GM18909 (cell line): Measurements from ENCODE around the gene DNMBP.
"Not testable (repeated sequence)": the region's sequence is repeated elsewhere in the genome, so short reads cannot be mapped to it uniquely, and the experiment has no call there.

ENCODE experiments used
- ATAC-seq: cut with Tn5 transposase; IDR thresholded peaks from one replicate; pipeline ENCODE4 v1.9.1; 2021; ENCODE audit warnings: mild to moderate bottlenecking; ENCODE audit not compliant: unreplicated experiment, poor library complexity

Gene DNMBP

DNA sequence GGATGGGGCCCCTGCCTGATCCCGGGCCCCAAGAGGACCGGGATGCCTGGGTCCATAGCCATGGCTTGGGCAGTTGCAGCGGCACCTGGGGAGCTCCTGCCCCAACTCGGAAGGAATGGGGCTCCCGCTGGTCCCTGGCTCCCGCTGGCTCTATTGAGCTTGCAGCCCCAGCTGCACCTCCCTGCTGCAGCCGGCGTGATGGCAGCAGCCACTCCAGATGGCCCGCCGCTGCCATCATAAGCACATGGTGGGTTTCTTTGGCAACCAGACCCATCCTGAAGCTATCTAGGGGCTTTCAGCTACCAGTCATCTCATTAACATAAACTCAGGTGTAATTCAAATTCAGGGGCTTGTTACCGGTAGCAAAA, 11.1 kb upstream of the DNMBP start:
- peak; percentile 10 for ATAC-seq

DNA sequence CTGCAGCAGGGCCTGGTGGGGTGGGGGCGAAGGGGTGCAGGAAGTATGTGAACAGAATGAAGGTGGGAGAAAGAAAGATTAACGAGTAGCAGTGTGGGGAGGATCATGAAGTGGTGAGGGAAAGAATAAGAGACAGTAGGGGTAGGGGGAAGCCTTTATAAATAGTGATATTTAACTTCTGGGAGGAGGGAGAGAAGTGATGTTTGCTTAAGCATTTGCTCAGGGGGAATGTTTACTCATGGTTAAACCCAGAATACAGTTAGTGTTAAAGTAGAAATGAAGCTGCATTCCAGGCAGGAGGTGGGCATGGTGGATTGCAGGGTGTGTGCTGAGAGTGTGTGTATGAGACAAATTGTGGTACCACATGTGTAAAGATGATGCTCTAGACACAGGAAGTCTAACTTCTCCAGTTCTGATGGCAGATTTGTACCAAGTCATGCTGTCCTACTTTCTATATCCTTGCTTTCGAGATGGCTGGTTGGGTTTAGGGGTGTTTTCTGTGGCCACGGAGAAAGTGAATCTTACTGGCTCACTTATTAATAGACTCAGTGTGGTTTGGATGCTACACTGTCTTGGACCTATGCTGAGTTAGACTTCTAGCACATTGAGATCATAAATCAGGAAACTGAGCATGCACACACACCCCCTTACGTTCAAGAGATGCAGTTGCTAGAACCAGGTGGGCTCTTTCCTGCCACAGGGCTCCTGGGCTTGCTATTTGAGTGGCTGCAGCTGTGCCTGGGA, 10.6 kb upstream of the DNMBP start:
- peak; percentile 85 for ATAC-seq

DNA sequence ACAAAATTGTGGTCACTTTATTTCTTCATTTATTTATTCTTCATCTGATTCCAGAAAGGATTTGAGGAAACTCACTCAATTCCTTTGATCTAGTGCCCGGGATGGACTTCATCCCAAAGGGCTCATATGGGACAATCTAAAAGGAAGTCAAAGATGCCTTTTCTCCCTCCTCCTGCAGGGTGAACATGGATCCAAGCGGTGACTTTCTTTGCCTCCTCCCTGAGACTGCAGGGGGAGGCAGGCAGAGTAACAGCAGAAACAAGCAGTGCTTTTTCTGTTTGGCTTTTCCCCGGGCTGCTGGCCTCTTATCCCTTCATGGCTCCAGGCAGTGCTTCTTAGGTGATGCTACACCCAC, 10.0 kb upstream of the DNMBP start:
- no peak for ATAC-seq

DNA sequence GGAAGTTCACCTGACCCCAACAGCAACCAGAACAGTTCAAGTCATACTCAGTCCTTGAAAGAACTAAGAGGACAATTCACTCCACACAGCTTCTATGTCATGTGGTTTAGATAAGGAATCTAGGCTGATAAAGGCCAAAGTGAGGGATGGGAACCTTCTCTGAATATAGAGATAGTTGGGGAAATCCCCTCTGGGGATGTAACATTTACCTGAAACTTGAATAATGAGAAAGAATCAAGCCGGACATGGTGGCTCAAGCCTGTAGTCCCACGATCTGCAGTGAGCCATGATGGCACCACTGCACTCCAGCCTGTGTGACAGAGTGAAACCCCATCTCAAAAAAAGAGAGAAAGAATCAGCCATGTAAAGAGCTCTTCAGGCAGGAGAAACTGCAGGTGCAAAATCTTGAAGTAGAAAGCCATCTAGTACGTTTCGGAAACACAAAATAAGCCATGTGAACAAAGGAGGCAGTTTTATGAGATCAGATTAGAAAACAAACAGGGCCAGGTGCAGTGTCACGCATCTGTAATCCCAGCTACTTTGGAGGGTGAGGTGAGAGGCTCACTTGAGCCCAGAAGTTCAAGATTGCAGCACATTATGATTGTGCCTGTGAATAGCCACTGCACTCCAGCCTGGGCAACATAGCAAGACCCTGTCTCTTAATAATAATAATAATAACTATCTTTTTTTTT, 4.5 kb upstream of the DNMBP start:
- ATAC-seq = peak; percentile 75

DNA sequence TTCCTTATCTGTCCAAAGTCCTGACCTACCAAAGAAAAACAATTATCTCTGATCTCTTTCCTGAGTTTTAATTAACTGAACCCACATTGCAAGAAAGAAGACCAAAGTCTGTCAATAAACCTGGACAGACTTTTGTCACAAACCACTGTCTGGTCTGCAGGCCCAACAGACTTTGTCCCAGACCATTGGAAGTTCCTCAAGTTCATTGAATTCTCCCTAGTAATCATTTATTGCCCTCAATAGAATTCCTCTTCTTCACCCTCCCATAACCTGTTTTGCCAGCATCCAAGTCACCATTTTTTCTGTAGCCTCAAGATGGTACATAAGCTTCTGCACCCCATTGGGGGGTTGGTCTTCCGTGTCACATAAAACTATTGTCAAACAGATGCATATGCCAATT, 3.9 kb upstream of the DNMBP start:
- no peak for ATAC-seq

DNA sequence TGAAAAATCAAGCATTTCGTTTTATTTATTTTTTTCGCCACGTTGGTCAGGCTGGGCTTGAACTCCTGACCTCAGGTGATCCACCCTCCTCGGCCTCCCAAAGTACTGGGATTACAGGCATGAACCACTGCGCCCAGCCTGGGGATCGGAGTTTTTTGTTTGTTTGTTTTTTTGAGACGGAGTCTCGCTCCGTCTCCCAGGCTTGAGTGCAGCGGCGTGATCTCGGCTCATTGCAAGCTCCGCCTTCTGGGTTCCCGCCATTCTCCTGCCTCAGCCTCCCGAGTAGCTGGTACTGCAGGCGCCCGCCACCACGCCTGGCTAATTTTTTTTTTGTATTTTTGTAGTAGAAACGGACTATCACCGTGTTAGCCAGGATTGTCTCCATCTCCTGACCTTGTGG, 2.2 kb upstream of the DNMBP start:
- not testable (repeated sequence) for ATAC-seq

DNA sequence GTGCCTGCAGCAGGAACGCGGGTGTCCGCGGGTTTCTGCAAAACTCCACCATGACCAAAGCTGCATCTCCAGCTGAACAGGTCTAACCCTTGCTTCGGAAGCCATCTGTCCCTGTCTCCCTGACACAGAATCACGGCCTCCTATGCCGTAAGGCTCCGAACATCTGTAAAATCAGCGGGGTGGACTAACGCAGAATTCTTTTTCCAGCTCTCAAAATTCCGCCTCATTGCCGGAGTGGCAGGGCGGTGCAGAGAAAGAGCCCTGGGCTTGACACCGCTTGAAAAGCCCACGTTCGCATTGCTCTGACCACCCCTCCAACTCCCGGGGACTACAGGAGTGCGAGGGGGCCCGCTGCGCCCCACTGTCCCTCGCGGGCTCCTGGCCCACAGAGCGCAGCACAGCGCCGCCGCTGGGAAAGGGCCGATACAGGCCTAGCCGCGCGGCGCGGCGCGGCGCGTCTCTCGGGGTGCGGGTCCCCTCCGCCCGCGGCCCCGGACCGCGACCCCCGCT, 409 bp downstream of the DNMBP start:
- ATAC-seq = peak; percentile 53

DNA sequence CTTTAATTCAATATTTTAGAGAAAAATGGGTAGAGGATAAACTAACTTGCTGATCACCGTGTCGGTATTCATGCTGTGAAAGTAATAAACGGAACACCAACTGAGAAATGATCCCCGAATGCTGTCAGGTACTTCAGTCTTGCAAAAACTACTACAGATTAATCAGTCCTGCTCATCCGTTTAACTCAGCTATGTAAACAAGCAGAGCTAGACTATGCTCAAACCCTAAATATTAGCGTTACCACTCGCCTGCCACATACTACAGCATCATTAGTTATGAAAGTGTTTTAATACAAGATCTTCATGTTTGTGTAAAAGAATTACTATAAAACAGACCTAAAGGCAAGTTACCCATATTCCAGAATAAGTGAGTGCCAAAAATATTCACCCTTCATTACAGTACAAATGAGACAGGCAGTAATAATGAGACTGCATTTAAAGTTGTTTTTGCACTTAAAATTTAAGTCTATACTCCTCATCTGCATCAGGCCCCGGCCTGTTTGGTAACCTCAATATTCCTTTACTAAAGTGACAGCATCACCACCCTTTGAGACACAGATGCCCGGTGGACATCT, 952 bp downstream of the DNMBP start:
- no peak for ATAC-seq

DNA sequence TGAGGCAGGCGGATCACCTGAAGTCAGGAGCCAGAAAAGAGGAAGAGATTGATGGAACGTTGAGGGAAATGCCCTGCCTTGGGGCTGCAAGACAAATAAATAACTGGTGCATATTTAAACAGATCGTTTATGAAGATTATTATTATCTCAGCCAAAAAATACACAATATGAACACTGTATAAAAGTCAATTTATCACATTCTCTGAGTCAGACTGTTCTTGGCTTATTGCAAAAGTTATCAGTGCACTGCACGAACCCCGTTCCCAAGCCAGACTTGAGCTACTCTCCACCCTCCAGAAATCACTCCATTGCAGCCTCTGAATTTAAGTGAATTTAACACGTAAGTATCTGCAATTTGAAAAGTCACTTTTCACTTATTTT, 1.6 kb downstream of the DNMBP start:
- ATAC-seq = no peak

DNA sequence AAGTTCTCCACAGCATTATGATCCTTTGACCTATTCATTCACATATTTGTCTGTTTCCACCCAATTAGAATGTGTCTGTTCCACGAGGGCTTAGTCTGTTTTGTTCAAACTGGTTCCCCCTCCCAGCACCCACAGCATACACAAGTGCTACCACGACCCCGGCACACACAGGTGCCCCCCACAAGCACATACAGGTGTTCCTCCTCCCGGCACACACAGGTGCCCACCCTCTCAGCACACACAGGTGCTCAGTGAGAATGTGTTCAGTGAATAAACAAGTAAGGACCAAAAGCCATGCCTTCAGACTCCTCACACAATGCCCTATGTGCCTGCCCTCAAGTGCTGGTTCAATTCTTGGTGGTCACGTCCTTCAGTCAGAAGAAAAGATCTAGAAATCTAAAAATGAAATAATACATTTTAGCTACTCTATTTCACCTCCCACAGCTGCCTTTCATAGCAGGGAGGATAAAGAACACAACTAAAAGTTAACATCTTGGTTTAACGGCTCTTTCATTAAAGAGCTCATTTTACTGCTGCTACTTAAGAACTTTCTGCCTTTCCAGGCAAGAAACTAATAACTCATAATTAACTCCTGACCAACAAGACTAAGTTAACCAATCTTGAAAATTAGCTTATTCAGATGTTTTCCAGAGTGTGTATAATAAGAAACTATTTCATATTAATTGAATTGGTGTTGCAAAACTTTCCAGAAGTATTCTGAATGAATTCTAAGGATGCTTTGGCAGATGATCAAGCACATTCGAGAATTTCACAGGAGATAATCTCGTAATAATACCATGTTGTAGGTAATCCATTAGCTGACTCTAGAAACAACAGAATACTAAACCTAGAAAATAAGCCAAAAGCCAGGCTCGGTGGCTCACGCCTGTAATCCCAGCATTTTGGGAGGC, 2.3 kb downstream of the DNMBP start:
- no peak for ATAC-seq

DNA sequence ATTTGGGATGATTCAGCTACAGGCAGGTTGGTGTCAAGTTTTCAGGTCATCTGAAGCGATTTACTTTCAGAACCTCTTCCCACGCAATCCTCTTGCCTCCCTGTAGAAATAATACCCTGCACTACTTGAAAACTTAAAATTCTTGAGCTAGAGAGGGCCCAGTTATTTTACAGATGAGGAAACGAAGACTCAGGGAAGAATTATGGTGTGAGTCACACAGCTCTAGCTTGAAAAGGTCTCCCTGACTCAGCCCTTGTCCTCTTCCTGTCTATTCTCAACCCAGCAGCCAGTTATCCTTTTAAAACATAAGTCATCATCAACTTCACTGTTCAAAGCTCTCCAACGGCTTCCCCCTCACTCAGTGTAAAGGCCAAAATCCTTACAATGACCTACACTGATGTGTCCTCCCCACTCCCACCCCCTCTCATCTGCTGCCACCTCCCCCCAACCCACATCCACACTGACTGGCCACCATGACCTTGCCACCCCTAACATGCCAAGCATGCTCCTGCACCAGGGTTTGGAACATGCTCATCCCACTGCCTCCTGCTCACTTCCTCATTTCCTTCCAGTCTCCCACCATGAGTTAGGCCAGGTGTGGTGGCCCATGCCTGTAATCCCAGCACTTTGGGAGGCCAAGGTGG, 3.4 kb downstream of the DNMBP start:
- no peak for ATAC-seq

DNA sequence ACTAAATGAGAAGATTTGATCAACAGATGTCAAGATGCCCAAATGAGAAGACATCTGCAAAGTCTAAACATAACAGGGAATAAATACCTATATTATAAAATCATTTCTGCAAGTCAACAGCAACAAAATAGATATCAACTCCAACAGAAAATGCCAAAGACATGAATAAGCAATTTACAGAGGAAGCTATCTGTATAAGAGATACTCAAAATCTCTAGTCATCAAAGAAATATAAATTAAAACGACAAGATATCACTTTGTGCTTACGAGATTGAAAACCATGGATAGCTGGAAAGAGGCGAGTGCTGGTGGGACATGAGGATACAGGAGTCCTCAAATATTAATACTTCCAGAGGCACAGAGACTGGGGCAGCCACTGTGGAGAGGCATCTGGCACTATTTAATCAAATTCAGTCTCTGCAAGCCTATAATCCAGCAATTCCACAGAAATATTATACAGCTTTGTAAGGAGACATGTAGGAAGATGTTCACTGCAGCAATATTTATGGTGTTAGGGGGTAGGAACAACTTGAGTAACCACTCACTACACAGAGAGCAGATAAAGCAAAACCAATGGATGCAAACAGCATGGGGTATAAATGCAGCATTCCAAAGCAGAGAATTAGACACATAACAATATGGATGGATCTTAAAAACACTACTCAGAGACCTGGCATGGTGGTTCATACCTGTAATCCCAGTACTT, 4.8 kb downstream of the DNMBP start:
- ATAC-seq = no peak

DNA sequence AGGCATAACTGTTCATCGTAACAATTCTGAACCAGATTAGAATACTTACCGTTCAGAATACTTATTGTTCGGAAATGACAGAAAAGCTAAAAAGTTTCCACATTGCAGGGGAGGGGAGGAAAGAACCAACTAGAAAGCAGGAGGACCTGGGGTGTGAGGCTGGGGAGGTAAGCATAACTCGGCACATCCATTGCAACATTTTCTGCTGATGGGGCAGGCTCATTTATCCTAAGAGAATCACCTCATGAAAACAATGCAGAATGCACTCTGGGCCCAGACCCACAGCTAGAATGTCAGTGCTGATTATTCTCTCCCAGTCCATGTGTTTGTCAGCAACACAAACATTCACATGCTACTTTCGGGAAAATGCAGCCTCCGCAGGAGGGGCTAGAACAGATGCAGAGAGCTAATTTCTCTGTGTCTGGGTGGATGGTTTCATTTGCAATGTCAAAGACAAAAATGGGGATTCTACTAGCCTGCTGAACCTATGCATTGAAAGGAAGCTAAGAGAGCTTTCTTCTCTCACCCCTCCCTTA, 9.6 kb downstream of the DNMBP start:
- no peak for ATAC-seq

DNA sequence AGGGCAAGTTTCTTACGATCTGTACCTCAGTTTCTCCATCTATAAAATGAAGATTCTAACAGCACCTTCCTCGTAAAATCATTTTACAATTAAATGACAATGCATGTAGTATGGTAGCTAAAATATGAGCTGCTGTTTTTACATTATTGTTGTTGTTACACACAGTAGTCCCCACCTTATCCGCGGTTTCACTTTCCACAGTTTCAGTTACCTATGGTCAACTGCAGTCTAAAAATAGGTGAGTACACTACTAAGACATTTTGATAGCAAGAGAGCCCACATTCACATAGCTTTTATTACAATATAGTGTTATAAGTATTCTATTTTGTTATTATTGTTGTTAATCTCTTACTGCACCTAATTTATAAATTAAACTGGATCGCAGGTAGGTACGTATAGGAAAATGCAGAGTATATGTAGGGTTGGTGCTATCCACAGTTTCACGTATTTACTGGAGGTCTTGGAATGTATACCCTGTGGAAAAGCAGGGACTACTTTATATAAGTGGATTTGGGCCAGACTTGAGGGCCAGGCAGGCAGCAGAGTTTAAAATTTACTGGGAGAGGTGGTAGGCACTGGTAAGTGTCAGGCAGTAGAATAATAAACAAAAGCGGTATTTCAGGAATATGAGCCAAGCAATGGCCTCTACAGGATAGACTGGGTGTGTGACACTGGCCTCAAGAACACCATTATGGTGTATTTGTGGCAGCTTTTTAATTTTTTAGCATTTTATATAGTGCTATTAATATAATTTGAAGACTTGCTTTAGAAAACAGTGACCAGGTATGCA, 10.2 kb downstream of the DNMBP start:
- ATAC-seq = no peak

DNA sequence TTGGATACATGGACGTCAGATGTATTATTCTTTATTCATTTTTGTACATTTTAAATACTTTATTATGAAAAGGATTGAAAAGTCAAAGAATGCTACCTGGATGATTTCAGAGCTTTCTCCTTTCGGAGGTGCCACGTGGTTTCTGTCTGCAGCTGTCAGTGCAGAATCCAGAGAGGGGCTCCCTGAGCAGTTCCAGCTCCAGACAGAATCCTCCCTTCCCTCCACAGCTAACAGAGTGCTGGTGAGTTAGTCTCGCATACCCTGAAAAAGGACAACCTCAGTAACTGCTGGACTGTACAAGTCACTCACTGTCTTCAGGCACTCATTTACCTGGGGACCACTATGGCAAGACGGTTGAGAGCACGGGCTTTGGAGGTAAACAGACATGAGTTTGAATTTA, 10.9 kb downstream of the DNMBP start:
- ATAC-seq = no peak

DNA sequence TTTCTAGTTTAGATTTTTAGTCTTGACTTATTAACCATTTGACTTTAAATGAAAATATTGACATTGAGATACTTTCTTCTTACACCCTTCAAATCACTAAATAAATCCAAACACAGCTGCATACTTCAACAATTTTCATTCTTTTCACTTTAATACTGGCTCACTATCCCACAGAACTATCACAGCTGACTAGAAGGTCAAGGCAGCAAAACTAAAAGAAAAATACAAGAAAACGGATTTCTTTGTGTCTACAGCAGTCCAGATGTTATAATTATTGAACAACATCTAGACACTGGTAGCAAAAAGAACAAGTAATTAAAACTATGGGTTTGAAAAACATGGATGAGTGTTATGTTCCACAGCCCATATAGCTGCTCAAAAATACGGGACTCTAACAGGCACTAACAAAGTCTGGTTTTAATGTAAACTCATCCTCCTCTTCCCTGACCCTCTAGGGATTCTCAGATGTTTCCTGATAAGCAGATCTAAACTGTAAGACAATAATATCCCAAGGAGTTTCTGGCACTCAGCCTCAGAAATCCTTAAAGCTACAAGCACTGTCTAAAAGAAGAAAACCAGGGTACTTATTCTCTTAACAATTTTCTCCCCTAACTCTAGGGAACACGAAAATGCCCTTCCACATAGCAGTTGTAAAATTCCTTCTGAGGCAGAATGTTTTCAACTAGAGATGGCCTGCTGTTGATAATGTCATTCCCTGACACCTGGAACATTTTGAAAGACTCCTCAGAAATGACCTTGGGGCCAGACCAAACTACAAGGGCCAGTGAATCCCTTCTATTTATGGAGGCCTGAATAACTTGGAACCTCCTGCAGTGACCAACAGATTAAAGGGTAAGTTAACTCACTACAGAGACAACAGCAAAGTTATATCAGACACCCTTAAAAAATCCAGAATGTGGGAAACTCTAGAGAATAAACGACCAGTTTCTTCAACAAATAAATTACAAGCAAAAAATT, 12.8 kb downstream of the DNMBP start:
- no peak for ATAC-seq

DNA sequence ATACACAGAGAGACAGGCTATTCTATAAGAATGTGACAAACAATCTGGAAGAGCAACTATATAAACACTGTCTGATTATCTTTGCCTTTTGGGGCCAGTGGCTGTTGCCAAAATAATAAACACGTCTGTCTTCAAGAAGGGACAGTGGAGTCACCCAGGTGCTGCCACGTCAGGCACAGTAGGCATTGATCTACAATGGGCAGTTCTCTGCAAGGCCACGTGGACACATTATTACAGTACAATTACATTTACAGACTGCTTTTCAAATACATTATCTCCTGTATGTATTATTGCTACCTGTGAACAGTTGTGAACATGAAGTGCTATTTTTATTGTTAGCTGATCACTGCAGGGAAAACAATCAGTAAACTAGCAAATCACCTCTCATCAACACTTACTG, 14.0 kb downstream of the DNMBP start:
- ATAC-seq = no peak
